ENCODE data around the gene PPBP. TPM values are rescaled to one million over a fixed set of nuclear protein-coding genes. Genes with fewer than 3 reads are reported as not detected.

Gene PPBP
- total RNA-seq, 1 experiment from 2014 or later = not detected

GRCh38 chr4:73989928-73990327 is 1.9 kb upstream of the PPBP start (continued):
- no peak for TF ChIP-seq ATF2 (CRISPR knock-in tag; IDR thresholded peaks at IDR 0.05; ENCODE audit: borderline replicate concordance, low read depth)
- TF ChIP-seq ZNF532 (CRISPR knock-in tag; IDR thresholded peaks at IDR 0.05; ENCODE audit: borderline replicate concordance) = no peak
- TF ChIP-seq ETV6 (CRISPR knock-in tag; IDR thresholded peaks at IDR 0.05) = no peak
- TF ChIP-seq, protein P1, sequence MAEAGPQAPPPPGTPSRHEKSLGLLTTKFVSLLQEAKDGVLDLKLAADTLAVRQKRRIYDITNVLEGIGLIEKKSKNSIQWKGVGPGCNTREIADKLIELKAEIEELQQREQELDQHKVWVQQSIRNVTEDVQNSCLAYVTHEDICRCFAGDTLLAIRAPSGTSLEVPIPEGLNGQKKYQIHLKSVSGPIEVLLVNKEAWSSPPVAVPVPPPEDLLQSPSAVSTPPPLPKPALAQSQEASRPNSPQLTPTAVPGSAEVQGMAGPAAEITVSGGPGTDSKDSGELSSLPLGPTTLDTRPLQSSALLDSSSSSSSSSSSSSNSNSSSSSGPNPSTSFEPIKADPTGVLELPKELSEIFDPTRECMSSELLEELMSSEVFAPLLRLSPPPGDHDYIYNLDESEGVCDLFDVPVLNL (CRISPR knock-in tag; IDR thresholded peaks at IDR 0.05; ENCODE audit: borderline replicate concordance, low read depth) = no peak
- TF ChIP-seq E2F1 (CRISPR knock-in tag; IDR thresholded peaks at IDR 0.05) = no peak
- no peak for TF ChIP-seq FOXP4 (CRISPR knock-in tag; IDR thresholded peaks at IDR 0.05)
- TF ChIP-seq MXD4 (CRISPR knock-in tag; IDR thresholded peaks at IDR 0.05; ENCODE audit: borderline replicate concordance) = no peak
- no peak for TF ChIP-seq MYBL2 (CRISPR knock-in tag; IDR thresholded peaks at IDR 0.05)
- TF ChIP-seq KAT7 (CRISPR knock-in tag; IDR thresholded peaks at IDR 0.05; ENCODE audit: borderline replicate concordance) = no peak
- TF ChIP-seq SMAD3 (CRISPR knock-in tag; IDR thresholded peaks at IDR 0.05; ENCODE audit: borderline replicate concordance) = no peak
- TF ChIP-seq, protein P2, sequence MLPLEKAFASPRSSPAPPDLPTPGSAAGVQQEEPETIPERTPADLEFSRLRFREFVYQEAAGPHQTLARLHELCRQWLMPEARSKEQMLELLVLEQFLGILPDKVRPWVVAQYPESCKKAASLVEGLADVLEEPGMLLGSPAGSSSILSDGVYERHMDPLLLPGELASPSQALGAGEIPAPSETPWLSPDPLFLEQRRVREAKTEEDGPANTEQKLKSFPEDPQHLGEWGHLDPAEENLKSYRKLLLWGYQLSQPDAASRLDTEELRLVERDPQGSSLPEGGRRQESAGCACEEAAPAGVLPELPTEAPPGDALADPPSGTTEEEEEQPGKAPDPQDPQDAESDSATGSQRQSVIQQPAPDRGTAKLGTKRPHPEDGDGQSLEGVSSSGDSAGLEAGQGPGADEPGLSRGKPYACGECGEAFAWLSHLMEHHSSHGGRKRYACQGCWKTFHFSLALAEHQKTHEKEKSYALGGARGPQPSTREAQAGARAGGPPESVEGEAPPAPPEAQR (CRISPR knock-in tag; IDR thresholded peaks at IDR 0.05) = no peak
- no peak for TF ChIP-seq FOXP1 (CRISPR knock-in tag; IDR thresholded peaks at IDR 0.05; ENCODE audit: borderline replicate concordance)
- no peak for TF ChIP-seq GABPB1 (CRISPR knock-in tag; IDR thresholded peaks at IDR 0.05)
- TF ChIP-seq, protein P3, sequence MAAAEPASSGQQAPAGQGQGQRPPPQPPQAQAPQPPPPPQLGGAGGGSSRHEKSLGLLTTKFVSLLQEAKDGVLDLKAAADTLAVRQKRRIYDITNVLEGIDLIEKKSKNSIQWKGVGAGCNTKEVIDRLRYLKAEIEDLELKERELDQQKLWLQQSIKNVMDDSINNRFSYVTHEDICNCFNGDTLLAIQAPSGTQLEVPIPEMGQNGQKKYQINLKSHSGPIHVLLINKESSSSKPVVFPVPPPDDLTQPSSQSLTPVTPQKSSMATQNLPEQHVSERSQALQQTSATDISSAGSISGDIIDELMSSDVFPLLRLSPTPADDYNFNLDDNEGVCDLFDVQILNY (CRISPR knock-in tag; IDR thresholded peaks at IDR 0.05) = no peak
